Measurements from ENCODE around the gene ABCC1.

Gene ABCC1

DNA sequence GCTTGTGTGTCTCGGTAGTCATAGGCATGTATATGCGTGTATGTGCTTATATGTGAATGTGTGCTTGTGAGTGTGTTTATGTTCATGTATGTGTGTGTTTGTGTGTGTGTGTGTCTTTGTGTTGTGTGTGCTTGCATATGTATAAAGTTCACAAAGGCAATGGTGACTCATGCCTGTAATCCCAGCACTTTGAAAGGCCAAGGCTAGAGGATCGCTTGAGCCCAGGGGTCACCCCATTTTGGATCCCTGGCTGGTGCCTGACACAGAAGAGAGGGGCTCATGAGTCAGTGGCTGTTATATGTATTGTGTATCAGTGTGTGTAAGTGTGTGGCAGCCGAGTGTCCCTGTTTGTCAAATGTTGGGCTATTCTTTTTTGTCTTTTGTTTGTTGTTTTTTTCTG, 69.3 kb downstream of the ABCC1 start:
- no peak for DNase-seq (ENCODE audit: insufficient read length, low spot score)
- TF ChIP-seq, protein P1, sequence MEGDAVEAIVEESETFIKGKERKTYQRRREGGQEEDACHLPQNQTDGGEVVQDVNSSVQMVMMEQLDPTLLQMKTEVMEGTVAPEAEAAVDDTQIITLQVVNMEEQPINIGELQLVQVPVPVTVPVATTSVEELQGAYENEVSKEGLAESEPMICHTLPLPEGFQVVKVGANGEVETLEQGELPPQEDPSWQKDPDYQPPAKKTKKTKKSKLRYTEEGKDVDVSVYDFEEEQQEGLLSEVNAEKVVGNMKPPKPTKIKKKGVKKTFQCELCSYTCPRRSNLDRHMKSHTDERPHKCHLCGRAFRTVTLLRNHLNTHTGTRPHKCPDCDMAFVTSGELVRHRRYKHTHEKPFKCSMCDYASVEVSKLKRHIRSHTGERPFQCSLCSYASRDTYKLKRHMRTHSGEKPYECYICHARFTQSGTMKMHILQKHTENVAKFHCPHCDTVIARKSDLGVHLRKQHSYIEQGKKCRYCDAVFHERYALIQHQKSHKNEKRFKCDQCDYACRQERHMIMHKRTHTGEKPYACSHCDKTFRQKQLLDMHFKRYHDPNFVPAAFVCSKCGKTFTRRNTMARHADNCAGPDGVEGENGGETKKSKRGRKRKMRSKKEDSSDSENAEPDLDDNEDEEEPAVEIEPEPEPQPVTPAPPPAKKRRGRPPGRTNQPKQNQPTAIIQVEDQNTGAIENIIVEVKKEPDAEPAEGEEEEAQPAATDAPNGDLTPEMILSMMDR (IDR thresholded peaks at IDR 0.05; ENCODE audit: insufficient read depth, missing control alignments), result no peak
- FAIRE-seq, result no peak

- TF ChIP-seq, protein P1 (IDR thresholded peaks at IDR 0.05; ENCODE audit: insufficient read depth, missing control alignments), result no peak
- DNase-seq (ENCODE audit: insufficient read length, low spot score) (no peak), FAIRE-seq (no peak)
Measured at GRCh38 chr16:16019488-16019887, 70.1 kb downstream of the ABCC1 start.

DNA sequence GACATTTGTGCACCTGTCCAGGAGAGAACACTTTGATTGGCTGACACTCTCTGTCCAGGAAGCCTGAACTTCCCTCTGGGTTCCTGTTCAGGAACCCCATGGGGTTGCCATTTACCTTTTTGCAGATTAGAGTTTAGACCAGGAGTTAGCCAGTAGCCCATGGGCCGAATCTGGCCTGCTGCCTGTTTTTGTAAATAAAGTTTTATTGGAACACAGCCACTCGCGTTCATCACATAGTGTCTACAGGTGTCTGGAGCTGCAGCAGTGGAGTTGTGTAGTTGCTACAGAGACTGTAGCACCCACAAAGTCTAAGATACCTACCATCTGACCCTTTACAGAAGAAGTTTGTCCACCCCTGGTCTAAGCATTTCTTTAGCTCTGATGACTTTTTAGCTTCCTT, 70.9 kb downstream of the ABCC1 start:
- FAIRE-seq, result no peak
- TF ChIP-seq, protein P1 (IDR thresholded peaks at IDR 0.05; ENCODE audit: insufficient read depth, missing control alignments), result no peak
- DNase-seq (ENCODE audit: insufficient read length, low spot score), result no peak

DNA sequence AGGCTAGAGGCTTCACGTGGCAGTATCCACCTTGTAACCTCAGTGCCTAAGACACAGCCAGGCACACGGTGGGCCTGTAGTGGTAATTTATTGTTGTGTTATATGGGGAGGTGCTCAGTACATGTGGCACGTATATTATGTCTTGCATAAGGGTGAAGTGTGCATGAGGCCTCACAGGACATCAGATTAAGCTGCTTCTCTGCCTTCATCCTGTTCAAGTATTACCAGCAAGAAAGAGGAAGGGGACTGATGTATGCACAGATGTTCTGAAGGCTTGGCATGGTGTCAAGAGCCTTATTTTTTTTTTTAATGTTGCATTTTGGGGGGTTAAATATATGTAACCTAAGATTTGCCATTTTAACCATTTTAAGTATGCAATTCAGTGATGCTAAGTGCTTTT, 71.6 kb downstream of the ABCC1 start:
- TF ChIP-seq, protein P1 (IDR thresholded peaks at IDR 0.05; ENCODE audit: insufficient read depth, missing control alignments), result no peak
- DNase-seq (ENCODE audit: insufficient read length, low spot score) (no peak), FAIRE-seq (no peak)

- FAIRE-seq (no peak), DNase-seq (ENCODE audit: insufficient read length, low spot score) (no peak)
- TF ChIP-seq, protein P1 (IDR thresholded peaks at IDR 0.05; ENCODE audit: insufficient read depth, missing control alignments), result no peak
Measured at GRCh38 chr16:16021646-16021987, 72.2 kb downstream of the ABCC1 start.

DNA sequence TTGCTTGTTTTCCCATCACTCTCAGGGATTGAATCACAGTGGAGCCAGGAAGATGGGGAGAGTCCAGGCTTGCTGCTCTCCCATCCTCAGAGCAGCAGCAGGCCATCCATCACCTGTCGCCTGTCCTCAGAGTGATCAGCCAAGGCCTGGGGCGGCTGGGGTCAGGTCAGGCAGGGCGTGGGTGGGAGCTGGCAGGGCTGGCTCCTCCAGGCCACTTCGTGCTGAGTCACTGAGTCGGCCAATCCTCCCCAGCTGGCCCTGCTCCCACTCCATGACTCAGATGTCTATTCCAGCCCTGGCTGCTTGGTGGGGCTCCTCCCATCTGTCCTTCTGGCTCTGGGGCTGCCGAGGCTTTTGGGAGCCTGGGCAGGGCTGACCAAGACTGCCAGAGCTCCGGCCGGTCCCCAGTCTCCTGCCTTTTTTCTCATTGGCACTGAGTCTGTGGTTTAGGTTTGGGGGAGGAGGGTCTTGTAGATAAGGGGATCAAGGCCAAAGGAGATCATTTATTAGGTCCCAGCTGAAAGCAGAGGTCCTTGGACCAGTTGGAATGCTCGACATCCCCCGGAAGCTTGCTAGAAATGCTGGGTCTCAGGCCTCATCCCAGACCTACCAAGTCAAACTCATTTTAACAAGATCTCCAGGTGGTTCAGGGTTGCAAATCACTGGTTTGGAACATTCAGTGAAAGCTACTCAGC, 72.7 kb downstream of the ABCC1 start:
- FAIRE-seq, result no peak
- TF ChIP-seq, protein P1 (IDR thresholded peaks at IDR 0.05; ENCODE audit: insufficient read depth, missing control alignments), result no peak

GRCh38 chr16:16022683-16023064, 73.3 kb downstream of the ABCC1 start:
- DNase-seq (ENCODE audit: insufficient read length, low spot score) (no peak), FAIRE-seq (no peak)
- TF ChIP-seq, protein P1 (IDR thresholded peaks at IDR 0.05; ENCODE audit: insufficient read depth, missing control alignments), result no peak

More for the DNA sequence above, 72.7 kb downstream of the ABCC1 start:
- DNase-seq (ENCODE audit: insufficient read length, low spot score), result no peak
